Ishikawa (cell line): ENCODE results near the gene IFNL1.

ENCODE experiments used
- CEBPB ChIP-seq: IDR thresholded peaks from 2 replicates; pipeline ENCODE4 v1.6.1; 2012
- CREB1 ChIP-seq: IDR thresholded peaks from 2 replicates; pipeline ENCODE4 v1.6.1; 2012; ENCODE audit warnings: low read depth
- EGR1 ChIP-seq: IDR thresholded peaks from 2 replicates; pipeline ENCODE4 v1.6.1; 2012
- EP300 ChIP-seq: IDR thresholded peaks from 2 replicates; pipeline ENCODE4 v1.6.1; 2012; ENCODE audit warnings: borderline replicate concordance
- FOXM1 ChIP-seq: IDR thresholded peaks from 2 replicates; pipeline ENCODE4 v1.6.1; 2012; ENCODE audit warnings: low read depth, borderline replicate concordance
- MAX ChIP-seq: IDR thresholded peaks from 2 replicates; pipeline ENCODE4 v1.6.1; 2012
- NFIC ChIP-seq: IDR thresholded peaks from 2 replicates; pipeline ENCODE4 v1.6.1; 2012
- RAD21 ChIP-seq: IDR thresholded peaks from 2 replicates; pipeline ENCODE4 v1.6.1; 2012; ENCODE audit warnings: low read depth
- REST ChIP-seq: IDR thresholded peaks from 2 replicates; pipeline ENCODE4 v1.6.1; 2012; ENCODE audit warnings: low read depth, mild to moderate bottlenecking
- TAF1 ChIP-seq: IDR thresholded peaks from 2 replicates; pipeline ENCODE4 v1.6.1; 2012; ENCODE audit warnings: low read depth, mild to moderate bottlenecking
- TCF12 ChIP-seq: IDR thresholded peaks from 2 replicates; pipeline ENCODE4 v1.6.1; 2012; ENCODE audit warnings: low read depth
- TEAD4 ChIP-seq: IDR thresholded peaks from 2 replicates; pipeline ENCODE4 v1.6.1; 2012
- USF1 ChIP-seq: IDR thresholded peaks from 2 replicates; pipeline ENCODE4 v1.6.1; 2012
- YY1 ChIP-seq: IDR thresholded peaks from 2 replicates; pipeline ENCODE4 v1.6.1; 2012; ENCODE audit warnings: low read depth
- ZBTB7A ChIP-seq: IDR thresholded peaks from 2 replicates; pipeline ENCODE4 v1.6.1; 2012; ENCODE audit warnings: low read depth

IFNL1 gene

GRCh38 chr19:39329948-39330347 is 33.7 kb downstream of the IFNL1 start:
- no peak for TF ChIP-seq TCF12
- no peak for TF ChIP-seq RAD21
- TF ChIP-seq ZBTB7A, result no peak
- TF ChIP-seq CEBPB, result no peak
- TF ChIP-seq TAF1, result no peak
- no peak for TF ChIP-seq EGR1
- TF ChIP-seq EP300, result no peak
- no peak for TF ChIP-seq NFIC
- no peak for TF ChIP-seq REST
- TF ChIP-seq FOXM1, result no peak
- no peak for TF ChIP-seq CREB1

GRCh38 chr19:39332293-39332692 is 36.1 kb downstream of the IFNL1 start:
- TF ChIP-seq YY1 (no peak), ZBTB7A (no peak), USF1 (no peak), EGR1 (no peak), CREB1 (no peak), FOXM1 (no peak), REST (no peak), TAF1 (no peak), RAD21 (no peak), CEBPB (no peak), TCF12 (no peak), MAX (no peak), EP300 (no peak), NFIC (no peak), TEAD4 (no peak)

GRCh38 chr19:39333507-39333906 is 37.3 kb downstream of the IFNL1 start:
- TF ChIP-seq TCF12 (no peak), EP300 (no peak), CREB1 (no peak), REST (no peak), CEBPB (no peak), USF1 (no peak), ZBTB7A (no peak), EGR1 (no peak), TEAD4 (no peak), NFIC (no peak), FOXM1 (no peak), RAD21 (no peak), TAF1 (no peak), YY1 (no peak), MAX (no peak)

GRCh38 chr19:39334444-39334976 is 38.3 kb downstream of the IFNL1 start:
- TF ChIP-seq CREB1 (no peak), NFIC (no peak), CEBPB (no peak), TAF1 (no peak), EP300 (no peak), USF1 (no peak), REST (no peak), YY1 (no peak), MAX (no peak), RAD21 (no peak), ZBTB7A (no peak), FOXM1 (no peak)
